Measurements from ENCODE around the gene ZC3H6.
"Not testable (repeated sequence)": the region's sequence is repeated elsewhere in the genome, so short reads cannot be mapped to it uniquely, and the experiment has no call there.

The ZC3H6 gene

GRCh38 chr2:112332123-112332696 is 56.8 kb downstream of the ZC3H6 start:
- DNase-seq: no peak

GRCh38 chr2:112335600-112335999 is 60.2 kb downstream of the ZC3H6 start:
- DNase-seq: no peak

- DNase-seq: no peak
Measured at GRCh38 chr2:112339986-112340385, 64.6 kb downstream of the ZC3H6 start.

- DNase-seq: no peak
Measured at GRCh38 chr2:112340475-112341267, 65.3 kb downstream of the ZC3H6 start.

- no peak for DNase-seq
Measured at GRCh38 chr2:112342067-112342550, 66.7 kb downstream of the ZC3H6 start.

GRCh38 chr2:112343827-112344585 is 68.6 kb downstream of the ZC3H6 start:
- DNase-seq: no peak

GRCh38 chr2:112345030-112346027 is 69.9 kb downstream of the ZC3H6 start:
- no peak for DNase-seq

GRCh38 chr2:112352292-112352691 is 76.9 kb downstream of the ZC3H6 start:
- not testable (repeated sequence) for DNase-seq

GRCh38 chr2:112352809-112353603 is 77.6 kb downstream of the ZC3H6 start:
- not testable (repeated sequence) for DNase-seq

- not testable (repeated sequence) for DNase-seq
Measured at GRCh38 chr2:112354335-112354734, 78.9 kb downstream of the ZC3H6 start.

- not testable (repeated sequence) for DNase-seq
Measured at GRCh38 chr2:112360055-112360454, 84.7 kb downstream of the ZC3H6 start.

Data from Kasumi-1 (cell line).